ENCODE data around the gene PTCH1.

PTCH1 gene

GRCh38 chr9:95511952-95512708 is 4.6 kb downstream of the PTCH1 start:
- DNase-seq, result no peak

GRCh38 chr9:95511616-95511931 is 5.2 kb downstream of the PTCH1 start:
- DNase-seq, result no peak

GRCh38 chr9:95510709-95511615 is 5.8 kb downstream of the PTCH1 start:
- no peak for DNase-seq

GRCh38 chr9:95509851-95510708 is 6.7 kb downstream of the PTCH1 start:
- DNase-seq, result no peak

- no peak for DNase-seq
These were observed 7.6 kb downstream of the PTCH1 start for GRCh38 chr9:95508968-95509850.

GRCh38 chr9:95508242-95508967 is 8.4 kb downstream of the PTCH1 start:
- no peak for DNase-seq

- no peak for DNase-seq
These were observed 9.1 kb downstream of the PTCH1 start for GRCh38 chr9:95507464-95508241.

- peak; percentile 26 for DNase-seq
These were observed 9.9 kb downstream of the PTCH1 start for GRCh38 chr9:95506678-95507463.

GRCh38 chr9:95506428-95506677 is 10.4 kb downstream of the PTCH1 start:
- no peak for DNase-seq

GRCh38 chr9:95505717-95506427 is 10.9 kb downstream of the PTCH1 start:
- DNase-seq, result no peak

- no peak for DNase-seq
These were observed 11.6 kb downstream of the PTCH1 start for GRCh38 chr9:95505072-95505716.

GRCh38 chr9:95504053-95504963 is 12.5 kb downstream of the PTCH1 start:
- no peak for DNase-seq

GRCh38 chr9:95503369-95503768 is 13.4 kb downstream of the PTCH1 start:
- no peak for DNase-seq

GRCh38 chr9:95502248-95502647 is 14.5 kb downstream of the PTCH1 start:
- no peak for DNase-seq

- no peak for DNase-seq
These were observed 16.9 kb downstream of the PTCH1 start for GRCh38 chr9:95499847-95500246.

GRCh38 chr9:95499046-95499676 is 17.6 kb downstream of the PTCH1 start:
- DNase-seq, result no peak

GRCh38 chr9:95498641-95499040 is 18.1 kb downstream of the PTCH1 start:
- no peak for DNase-seq
